Fibroblast of the aortic adventitia (primary cell): ENCODE data around the gene TMEM235. TPM values are rescaled to one million over a fixed set of nuclear protein-coding genes. Genes with fewer than 3 reads are reported as not detected.
A peak's percentile ranks its signal among the peaks of the same experiment; 100 is the strongest.

ENCODE experiments used
- DNase-seq: peaks from one replicate; pipeline ENCODE4 v3.0.0-alpha.2; 2010; ENCODE audit warnings: low read depth
- H3K4me3 ChIP-seq: 2 replicates; pipeline ENCODE4 v1.5.1; 2011; ENCODE audit warnings: low read depth, mild to moderate bottlenecking, control low read depth, low read length, moderate library complexity
- CTCF ChIP-seq: IDR thresholded peaks from 2 replicates; pipeline ENCODE4 v1.5.1; 2011; ENCODE audit warnings: mild to moderate bottlenecking, low read length, control low read depth, inconsistent platforms; ENCODE audit not compliant: insufficient read depth
- total RNA-seq: library from RNA; depleted of rRNA; stranded (reverse); fragments of >200 nt; gene quantifications from 2 replicates; pipeline ENCODE4 v1.2.3, GENCODE V29; 2012; ENCODE audit warnings: low replicate concordance

The TMEM235 gene
- total RNA-seq, 1 donor = not detected

DNA sequence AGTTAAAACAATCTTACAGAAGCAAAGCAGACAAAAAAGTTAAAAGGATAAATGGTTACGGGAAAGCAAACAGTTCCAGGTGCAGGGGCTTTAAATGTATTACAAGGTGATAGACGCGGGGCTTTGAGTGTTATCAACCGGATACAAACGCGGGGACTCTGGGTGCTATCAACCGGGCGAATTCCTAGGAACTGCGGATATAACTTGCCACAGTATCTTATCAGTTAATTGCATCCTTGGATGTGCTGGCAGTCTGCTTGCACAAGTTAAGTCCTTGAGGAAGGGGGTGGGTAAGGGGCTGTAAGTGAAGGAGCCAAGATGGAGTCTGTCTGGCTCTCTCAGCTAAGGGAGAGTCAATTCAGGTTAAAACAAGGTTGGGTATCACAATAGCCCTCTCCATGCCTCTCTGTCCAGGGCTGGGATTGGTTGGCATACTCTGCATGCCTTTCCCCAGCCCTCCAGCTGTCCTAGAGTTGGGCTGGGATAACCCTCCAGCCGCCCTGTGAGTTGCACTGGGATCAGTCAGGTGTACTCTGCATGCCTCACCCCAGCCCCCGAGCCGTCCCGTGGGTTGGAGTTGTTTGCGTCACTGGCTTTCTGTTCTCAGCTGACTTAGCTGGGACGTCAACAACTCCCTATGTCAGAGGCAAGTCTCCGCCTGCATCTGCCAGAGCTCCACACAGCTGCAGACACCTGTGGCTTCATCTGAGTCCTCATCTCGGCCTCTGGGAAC is 40.9 kb downstream of the TMEM235 start:
- H3K4me3 ChIP-seq = no peak overlapping the region
- TF ChIP-seq CTCF = no peak
- DNase-seq = peak; percentile 63

GRCh38 chr17:78272914-78273258 is 41.5 kb downstream of the TMEM235 start:
- no peak overlapping the region for H3K4me3 ChIP-seq
- TF ChIP-seq CTCF = no peak
- no peak for DNase-seq

DNA sequence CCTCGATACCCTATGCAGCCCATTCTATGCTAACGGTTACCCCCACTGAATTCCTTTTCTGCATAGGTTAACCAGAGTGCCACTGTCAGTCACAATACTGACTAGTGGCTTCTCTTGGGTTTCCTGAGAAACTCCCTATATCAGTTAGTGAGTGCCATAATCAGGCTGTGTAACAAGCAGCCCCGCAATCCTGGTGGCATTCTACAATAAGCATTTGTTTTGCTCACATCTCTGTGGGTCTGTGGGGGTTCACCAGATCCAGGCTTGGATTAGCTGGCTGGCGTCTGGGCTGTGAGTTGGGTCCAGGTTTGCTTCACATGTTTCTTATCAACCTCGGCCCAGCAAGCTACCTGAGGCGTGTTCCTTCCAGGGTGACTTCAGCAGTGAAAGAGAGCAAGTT is 42.4 kb downstream of the TMEM235 start:
- no peak overlapping the region for H3K4me3 ChIP-seq
- TF ChIP-seq CTCF = no peak
- DNase-seq = no peak

- H3K4me3 ChIP-seq = no peak overlapping the region
- no peak for TF ChIP-seq CTCF
- no peak for DNase-seq
Measured at GRCh38 chr17:78275355-78275754, 43.9 kb downstream of the TMEM235 start.

DNA sequence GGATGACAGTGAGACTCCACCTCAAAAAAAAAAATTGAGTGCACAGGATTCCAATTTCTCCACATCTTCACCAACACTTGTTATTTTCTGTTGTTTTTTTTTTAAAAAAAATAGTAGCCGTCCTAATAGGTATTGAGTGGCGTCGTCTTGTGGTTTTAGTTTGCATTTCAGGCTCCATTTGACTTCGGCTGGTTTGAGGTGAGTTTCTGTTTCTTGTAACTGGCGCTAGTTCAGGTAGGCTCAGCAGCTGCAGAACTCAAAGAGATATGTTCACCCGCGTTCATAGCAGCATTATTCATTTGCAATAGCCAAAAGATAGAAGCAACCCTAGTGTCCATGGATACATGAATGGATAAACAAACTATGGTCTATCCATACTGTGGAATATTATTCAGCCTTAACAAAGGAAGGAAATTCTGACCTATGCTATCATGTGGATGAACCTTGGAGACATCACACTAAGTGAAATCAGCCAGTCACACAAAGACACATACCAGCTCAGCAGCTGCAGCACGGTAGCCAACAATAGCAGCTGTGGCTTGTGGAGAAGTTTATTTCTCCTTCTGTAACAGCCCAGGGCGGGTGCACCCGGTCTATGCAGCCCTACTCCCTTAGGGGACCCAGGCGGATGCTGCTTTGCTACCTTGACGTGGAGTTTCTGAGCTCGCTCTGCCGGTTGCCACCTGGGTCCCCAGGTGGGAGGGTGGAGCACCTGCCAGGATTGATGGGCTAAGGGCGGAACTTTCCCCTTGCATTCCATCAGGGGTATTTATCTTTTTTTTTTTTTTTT is 44.9 kb downstream of the TMEM235 start:
- DNase-seq = no peak
- no peak for TF ChIP-seq CTCF
- H3K4me3 ChIP-seq = no peak overlapping the region

- no peak for TF ChIP-seq CTCF
- no peak for DNase-seq
Measured at GRCh38 chr17:78278139-78278741, 46.8 kb downstream of the TMEM235 start.

More at GRCh38 chr17:78278139-78278741, 46.8 kb downstream of the TMEM235 start:
- no peak overlapping the region for H3K4me3 ChIP-seq
